Mucosa of rectum (tissue), 2 donors: ENCODE data around the gene FHIT.

Experiments
- H3K27ac ChIP-seq, 2 donors: one replicate each; pipeline ENCODE4 v1.7.0; 2013; ENCODE audit warnings: inconsistent platforms in 2 of 2, low read depth in 2 of 2, low read length in 2 of 2
- H3K27me3 ChIP-seq, 2 donors: one replicate each; pipeline ENCODE4 v1.7.0; 2013; ENCODE audit warnings: low read length in 2 of 2; ENCODE audit not compliant: control insufficient read depth in 2 of 2, insufficient read depth in 2 of 2
- H3K36me3 ChIP-seq, 2 donors: one replicate each; pipeline ENCODE4 v1.7.0; 2013; ENCODE audit warnings: low read length in 2 of 2; ENCODE audit not compliant: control insufficient read depth in 2 of 2, insufficient read depth in 2 of 2
- H3K4me1 ChIP-seq, 2 donors: one replicate each; pipeline ENCODE4 v1.7.0; 2013; ENCODE audit warnings: low read length in 2 of 2, mild to moderate bottlenecking in 1 of 2; ENCODE audit not compliant: control insufficient read depth in 2 of 2, insufficient read depth in 2 of 2
- H3K4me3 ChIP-seq, 2 donors: one replicate each; pipeline ENCODE4 v1.7.0; 2013; ENCODE audit warnings: low read length in 2 of 2
- H3K9ac ChIP-seq, 2 donors: one replicate each; pipeline ENCODE4 v1.7.0; 2013; ENCODE audit warnings: low read length in 2 of 2, low read depth in 1 of 2, mild to moderate bottlenecking in 1 of 2
- H3K9me3 ChIP-seq, 2 donors: one replicate each; pipeline ENCODE4 v1.7.0; 2013; ENCODE audit warnings: low read length in 2 of 2; ENCODE audit not compliant: control insufficient read depth in 2 of 2
- donor health status: healthy.
- donor health status: Normal muscosa, but diverticular disease.

FHIT gene

DNA sequence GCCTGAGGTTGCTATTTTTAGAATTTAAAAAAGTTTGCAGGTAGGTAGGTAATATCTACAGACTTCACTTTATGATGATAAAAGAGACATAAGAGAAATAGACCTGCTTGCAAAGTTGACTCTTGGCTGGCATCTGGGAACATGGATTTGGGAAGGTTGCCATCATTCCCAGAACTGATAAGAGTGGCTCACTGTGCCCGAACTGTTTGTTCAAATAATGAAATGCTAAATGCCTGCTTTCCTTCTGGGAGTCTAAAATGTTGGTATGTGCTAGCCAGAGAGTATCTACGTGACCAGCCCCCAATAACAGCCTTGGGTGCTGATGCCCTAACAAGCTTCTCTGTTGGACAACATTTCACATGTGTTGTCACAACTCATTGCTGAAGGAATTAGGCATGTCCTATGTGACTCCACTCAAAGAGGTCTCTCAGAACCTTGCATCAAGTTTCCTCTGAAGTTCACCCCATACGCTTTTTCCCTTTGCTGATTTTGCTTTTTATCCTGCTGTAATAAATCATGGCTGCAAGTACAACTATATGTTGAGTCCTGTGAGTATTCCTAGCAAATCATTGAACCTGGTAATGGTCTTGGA lies 95.5 kb downstream of the FHIT start:
- Histone ChIP-seq H3K36me3 (no peaks in the 10 kb centered on the region), H3K27ac (no peak overlapping the region), H3K9ac (no peak overlapping the region), H3K4me3 (no peak overlapping the region), H3K4me1 (no peaks in the 10 kb centered on the region), H3K9me3 (no peaks in the 10 kb centered on the region), H3K27me3 (no peaks in the 10 kb centered on the region)

DNA sequence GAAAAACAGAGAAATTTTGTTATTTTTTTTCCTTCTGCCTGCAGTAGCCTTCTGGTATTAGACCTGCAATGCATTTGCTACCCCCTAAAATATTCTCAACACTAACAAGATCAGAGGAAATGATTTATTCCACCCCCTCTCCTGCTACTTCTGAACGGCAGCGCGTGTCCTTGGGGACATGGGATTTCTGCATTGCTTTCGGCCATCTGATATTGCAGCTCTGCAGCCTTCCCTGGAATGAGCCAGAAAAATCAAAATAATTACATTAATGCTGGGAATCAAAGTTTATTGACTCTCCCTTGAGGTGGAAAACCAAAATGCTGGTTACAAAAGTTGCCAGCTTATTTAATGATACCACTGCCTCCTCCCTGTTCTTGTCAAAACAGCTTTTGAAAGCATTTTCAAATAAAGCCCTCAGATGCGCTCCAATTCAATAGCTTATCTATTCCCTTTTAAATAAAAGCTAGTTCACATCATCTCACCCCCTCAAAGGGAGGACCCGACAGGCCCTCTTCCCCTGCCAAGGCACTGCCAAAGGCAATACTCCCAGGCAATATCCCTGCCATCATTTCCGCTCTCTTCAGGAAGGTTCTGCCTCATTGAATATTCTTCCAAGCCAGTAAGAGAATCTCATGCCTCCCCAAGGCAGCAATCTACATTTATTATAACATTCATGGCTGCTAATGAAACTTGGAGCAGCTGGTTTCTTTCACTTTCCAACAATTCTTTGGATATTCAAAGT lies 96.6 kb downstream of the FHIT start:
- Histone ChIP-seq H3K9me3 (no peaks in the 10 kb centered on the region), H3K4me3 (no peak overlapping the region), H3K27ac (no peak overlapping the region), H3K9ac (no peak overlapping the region), H3K27me3 (no peaks in the 10 kb centered on the region), H3K36me3 (no peaks in the 10 kb centered on the region), H3K4me1 (no peaks in the 10 kb centered on the region)

DNA sequence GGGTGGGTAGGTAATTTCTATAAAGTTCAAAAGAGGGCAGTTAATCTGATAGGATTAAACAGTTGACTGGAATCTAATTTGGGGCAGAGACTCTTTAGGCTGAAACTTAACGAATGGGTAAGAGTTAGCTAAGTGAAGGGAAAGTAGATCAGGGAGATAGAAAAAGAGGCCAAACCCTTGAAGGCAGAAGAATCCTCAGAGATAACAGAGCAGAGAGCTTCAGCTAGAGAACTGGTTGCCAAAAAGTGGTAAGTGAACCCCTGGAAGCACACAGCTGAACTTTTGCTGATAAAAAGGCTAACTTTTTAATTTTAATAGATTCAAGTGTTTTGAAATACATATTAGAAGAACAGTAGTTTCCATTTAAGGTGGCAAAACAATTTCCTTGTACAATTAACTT lies 99.2 kb downstream of the FHIT start:
- H3K9me3 ChIP-seq: no peaks in the 10 kb centered on the region

DNA sequence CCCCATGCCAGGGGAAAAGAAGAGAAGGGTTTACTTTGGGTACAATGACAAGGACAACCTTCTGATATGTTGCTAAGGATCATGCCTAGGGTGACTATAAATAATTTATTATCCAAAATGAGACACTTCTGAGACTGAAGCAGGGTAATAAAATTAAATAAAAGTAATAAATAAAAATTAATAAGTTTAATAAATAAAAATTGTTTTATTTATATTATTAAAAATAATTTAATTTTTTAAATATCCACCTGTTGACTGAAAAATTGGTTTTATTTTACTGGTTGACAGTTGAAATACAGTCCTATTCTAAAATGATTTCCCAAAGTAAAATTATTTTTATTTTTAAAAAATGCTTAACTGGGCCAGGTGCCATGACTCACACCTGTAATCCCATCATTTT lies 102.0 kb downstream of the FHIT start:
- Histone ChIP-seq H3K4me1 (no peaks in the 10 kb centered on the region), H3K27ac (no peak overlapping the region), H3K36me3 (no peaks in the 10 kb centered on the region), H3K9ac (no peak overlapping the region), H3K4me3 (no peak overlapping the region), H3K9me3 (no peaks in the 10 kb centered on the region), H3K27me3 (no peaks in the 10 kb centered on the region)

More for the DNA sequence above, 99.2 kb downstream of the FHIT start:
- H3K27me3 ChIP-seq: no peaks in the 10 kb centered on the region
- H3K4me1 ChIP-seq: no peaks in the 10 kb centered on the region
- H3K36me3 ChIP-seq: no peaks in the 10 kb centered on the region
- H3K4me3 ChIP-seq: no peak overlapping the region
- no peak overlapping the region for H3K9ac ChIP-seq
- H3K27ac ChIP-seq: no peak overlapping the region

DNA sequence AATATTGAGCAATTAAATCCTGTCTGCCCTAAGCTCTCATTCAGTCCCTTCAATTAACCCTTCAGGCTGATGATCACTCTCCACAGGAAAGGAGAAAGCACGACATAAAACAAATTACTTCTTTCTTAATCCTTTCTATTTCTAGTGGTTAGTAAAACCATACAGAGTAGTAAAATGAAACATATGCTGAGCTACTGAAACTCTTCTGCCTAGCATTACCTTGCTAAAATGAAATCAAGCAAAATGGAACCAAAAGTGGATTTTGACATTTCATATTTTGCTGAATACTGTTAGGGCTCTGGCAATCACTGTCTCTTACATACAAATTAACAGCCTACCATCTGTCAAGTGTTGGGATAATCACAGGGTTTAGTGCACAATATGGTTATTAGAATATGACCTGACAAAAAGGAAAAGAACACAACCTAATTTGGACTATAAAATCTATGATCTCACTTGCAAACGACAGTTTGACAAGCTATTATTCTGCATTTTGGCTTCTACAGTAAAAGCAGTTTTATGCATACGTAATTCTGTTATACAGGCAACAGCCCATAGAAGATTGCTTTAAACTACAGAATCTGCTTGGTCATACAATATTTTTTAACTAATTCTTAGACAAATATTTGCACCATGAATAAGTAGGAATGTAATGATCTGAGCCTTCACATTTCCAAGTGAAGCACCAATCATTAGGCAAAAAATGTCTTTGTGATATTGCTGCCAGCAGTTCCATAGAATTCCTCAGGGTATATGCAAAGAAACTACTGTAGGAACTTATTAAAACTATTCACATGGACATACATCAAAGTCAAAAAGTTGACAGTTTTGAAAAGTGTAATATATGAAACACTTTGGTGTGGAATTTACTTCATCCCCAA lies 105.0 kb downstream of the FHIT start:
- H3K27ac ChIP-seq: no peak overlapping the region
- no peaks in the 10 kb centered on the region for H3K36me3 ChIP-seq
- no peaks in the 10 kb centered on the region for H3K4me1 ChIP-seq
- no peak overlapping the region for H3K4me3 ChIP-seq
- H3K27me3 ChIP-seq: no peaks in the 10 kb centered on the region
- H3K9ac ChIP-seq: no peak overlapping the region
- H3K9me3 ChIP-seq: no peaks in the 10 kb centered on the region

- Histone ChIP-seq H3K27ac (no peak overlapping the region), H3K4me1 (no peaks in the 10 kb centered on the region), H3K27me3 (no peaks in the 10 kb centered on the region), H3K9me3 (no peaks in the 10 kb centered on the region), H3K36me3 (no peaks in the 10 kb centered on the region), H3K9ac (no peak overlapping the region), H3K4me3 (no peak overlapping the region)
These were observed 109.6 kb downstream of the FHIT start for GRCh38 chr3:61141697-61142096.

- H3K27me3 ChIP-seq: no peaks in the 10 kb centered on the region
- no peak overlapping the region for H3K27ac ChIP-seq
- H3K9me3 ChIP-seq: no peaks in the 10 kb centered on the region
- no peaks in the 10 kb centered on the region for H3K36me3 ChIP-seq
- H3K4me1 ChIP-seq: no peaks in the 10 kb centered on the region
- no peak overlapping the region for H3K4me3 ChIP-seq
- H3K9ac ChIP-seq: no peak overlapping the region
These were observed 110.0 kb downstream of the FHIT start for GRCh38 chr3:61141227-61141626.

DNA sequence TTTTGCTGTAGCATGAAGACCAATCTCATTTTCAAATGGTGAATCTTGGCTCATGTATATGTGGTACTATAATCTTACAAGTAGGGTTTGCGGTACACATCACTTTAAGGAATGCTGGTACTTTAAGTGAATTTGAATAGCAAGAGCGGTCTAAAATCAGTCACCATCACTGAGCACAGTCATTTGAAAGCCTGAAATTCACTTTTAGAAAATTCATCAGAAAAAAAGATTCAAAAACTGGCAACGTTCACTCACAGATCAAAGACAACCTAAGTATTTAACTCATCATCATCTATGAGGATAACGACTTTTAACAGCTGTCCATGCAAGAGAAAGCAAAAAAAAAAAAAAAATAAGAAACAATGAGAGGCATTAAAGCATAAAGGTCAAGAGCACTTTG lies 111.6 kb downstream of the FHIT start:
- H3K27me3 ChIP-seq: no peaks in the 10 kb centered on the region
- H3K4me3 ChIP-seq: no peak overlapping the region
- no peaks in the 10 kb centered on the region for H3K36me3 ChIP-seq
- no peaks in the 10 kb centered on the region for H3K4me1 ChIP-seq
- H3K9me3 ChIP-seq: no peaks in the 10 kb centered on the region
- no peak overlapping the region for H3K27ac ChIP-seq
- H3K9ac ChIP-seq: no peak overlapping the region

GRCh38 chr3:61138401-61138800 lies 112.9 kb downstream of the FHIT start:
- Histone ChIP-seq H3K27me3 (no peaks in the 10 kb centered on the region), H3K36me3 (no peaks in the 10 kb centered on the region), H3K27ac (no peak overlapping the region), H3K4me3 (no peak overlapping the region), H3K9ac (no peak overlapping the region), H3K9me3 (no peaks in the 10 kb centered on the region), H3K4me1 (no peaks in the 10 kb centered on the region)

DNA sequence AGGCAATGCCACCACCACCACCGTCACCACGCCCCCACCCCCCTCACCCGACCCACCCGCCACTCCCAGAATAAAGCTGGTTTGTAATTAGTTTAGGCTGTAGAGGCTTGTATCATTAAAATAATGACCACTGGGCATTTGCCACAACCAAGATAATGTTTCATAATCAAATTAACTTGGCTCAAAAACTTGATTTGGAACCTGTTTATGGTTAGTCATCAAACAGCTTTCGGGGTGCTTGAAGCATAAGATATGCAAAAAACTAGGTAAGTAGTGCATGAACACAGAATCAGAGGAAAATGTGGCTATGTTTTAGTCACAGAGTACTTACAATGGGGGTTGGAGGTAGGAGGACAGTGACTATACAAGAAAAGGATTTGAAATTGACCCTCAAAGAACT lies 115.1 kb downstream of the FHIT start:
- no peaks in the 10 kb centered on the region for H3K36me3 ChIP-seq
- H3K4me1 ChIP-seq: no peaks in the 10 kb centered on the region
- no peak overlapping the region for H3K9ac ChIP-seq
- H3K9me3 ChIP-seq: no peaks in the 10 kb centered on the region
- H3K4me3 ChIP-seq: no peak overlapping the region
- no peaks in the 10 kb centered on the region for H3K27me3 ChIP-seq
- no peak overlapping the region for H3K27ac ChIP-seq
